OCI-LY7 (cell line): Measurements from ENCODE around the gene ECM2. TPM values are rescaled to one million over a fixed set of nuclear protein-coding genes. Genes with fewer than 3 reads are reported as not detected.

Experiments used
- BruUV-seq: library from RNA; stranded (reverse); fragments of 400-500 nt; replicated peaks from 2 replicates; lab custom pipeline; 2021; lab: Mats Ljungman, UMichigan
- CTCF ChIA-PET: fragments of 300-600 bp; sonication (Branson Sonifier 250); formaldehyde crosslinking; loops from one replicate; lab custom pipeline; 2022; ENCODE audit warnings: antibody characterized with exemption; ENCODE audit not compliant: unreplicated experiment; lab: Charles Lee
- POLR2A ChIA-PET: fragments of 300-600 bp; sonication (Branson Sonifier 250); formaldehyde crosslinking; loops from one replicate; lab custom pipeline; 2022; ENCODE audit warnings: antibody characterized with exemption; lab: Charles Lee
- DNase-seq: peaks from one replicate; pipeline ENCODE4 v3.0.0-alpha.2; 2015; ENCODE audit warnings: low spot score
- H2AFZ ChIP-seq: fragments of 200-600 bp; sonication (generic), shearing (Covaris generic); 2 replicates; pipeline ENCODE4 v1.6.1; 2014; ENCODE audit warnings: mild to moderate bottlenecking, antibody characterized with exemption, low read length, moderate library complexity
- H3K27ac ChIP-seq: fragments of 200-600 bp; sonication (generic); 2 replicates; pipeline ENCODE4 v1.5.1; 2014; ENCODE audit warnings: mixed run types, low read depth, mild to moderate bottlenecking, moderate library complexity, low read length, inconsistent platforms; ENCODE audit not compliant: poor library complexity, severe bottlenecking
- H3K36me3 ChIP-seq: fragments of 200-600 bp; sonication (generic); 2 replicates; pipeline ENCODE4 v1.6.1; 2014; ENCODE audit warnings: mild to moderate bottlenecking, antibody characterized with exemption, low read length, moderate library complexity, mixed read lengths; ENCODE audit not compliant: insufficient read depth
- H3K4me1 ChIP-seq: fragments of 200-600 bp; sonication (generic); 2 replicates; pipeline ENCODE4 v1.5.1; 2014; ENCODE audit warnings: mild to moderate bottlenecking, low read length; ENCODE audit not compliant: insufficient read depth, poor library complexity, severe bottlenecking
- H3K4me2 ChIP-seq: fragments of 200-600 bp; sonication (generic); 2 replicates; pipeline ENCODE4 v1.6.1; 2014; ENCODE audit warnings: mild to moderate bottlenecking, low read length
- H3K4me3 ChIP-seq: fragments of 200-600 bp; sonication (generic); 2 replicates; pipeline ENCODE4 v1.5.1; 2014; ENCODE audit warnings: mild to moderate bottlenecking, low read depth, low read length; ENCODE audit not compliant: poor library complexity, severe bottlenecking
- H3K79me2 ChIP-seq: fragments of 200-600 bp; sonication (generic); 2 replicates; pipeline ENCODE4 v1.6.1; 2016; ENCODE audit warnings: low read depth, mild to moderate bottlenecking, low read length, moderate library complexity, mixed read lengths; ENCODE audit not compliant: insufficient read depth
- H3K9me2 ChIP-seq: fragments of 200-600 bp; sonication (generic); 2 replicates; pipeline ENCODE4 v1.6.1; 2016; ENCODE audit warnings: mild to moderate bottlenecking, low read length, mixed read lengths; ENCODE audit not compliant: insufficient read depth
- H3K9me3 ChIP-seq: fragments of 200-600 bp; sonication (generic); 2 replicates; pipeline ENCODE4 v1.6.1; 2014; ENCODE audit warnings: mild to moderate bottlenecking, mixed run types, low read length, mixed read lengths
- H4K20me1 ChIP-seq: fragments of 200-600 bp; sonication (generic); 2 replicates; pipeline ENCODE4 v1.6.1; 2014; ENCODE audit warnings: mild to moderate bottlenecking, antibody characterized with exemption, low read length, moderate library complexity, mixed read lengths; ENCODE audit not compliant: insufficient read depth
- CTCF ChIP-seq: fragments of 200-600 bp; sonication (generic); conservative IDR thresholded peaks from 2 replicates; pipeline ENCODE4 v1.5.1; 2014; ENCODE audit warnings: mild to moderate bottlenecking, antibody characterized with exemption, low read length, moderate library complexity, mixed read lengths
- EZH2phosphoT487 ChIP-seq: fragments of 200-600 bp; sonication (generic); IDR thresholded peaks from 2 replicates; pipeline ENCODE4 v1.6.1; 2018; ENCODE audit warnings: low read depth, borderline replicate concordance, mild to moderate bottlenecking, mixed run types, antibody characterized with exemption, low read length, moderate library complexity, mixed read lengths
- intact Hi-C: fragments of 100-400 bp; cut with micrococcal nuclease; formaldehyde crosslinking; loops from one replicate; pipeline ENCODE4 v1.10.0; 2022; ENCODE audit not compliant: unreplicated experiment
- total RNA-seq, 2 experiments: library from RNA; depleted of rRNA in 1 of 2; stranded (reverse); fragments of >200 nt in 1 of 2; shearing (Covaris generic) in 1 of 2; gene quantifications; 2 replicates each; pipeline ENCODE4 v1.2.3, GENCODE V29; 2014 to 2022

Gene ECM2
- total RNA-seq, 2 experiments from 2014 or later: not detected

- no TSS peak for BruUV-seq
- no peak for DNase-seq
Observed at GRCh38 chr9:92492781-92493401, 42.9 kb downstream of the ECM2 start.

GRCh38 chr9:92488681-92489550, 46.9 kb downstream of the ECM2 start:
- POLR2A ChIA-PET: no interaction called here
- no peaks in the 10 kb centered on the region for H3K9me2 ChIP-seq
- H3K4me1 ChIP-seq: no peaks in the 10 kb centered on the region
- no peak overlapping the region for H3K27ac ChIP-seq
- CTCF ChIA-PET: no interaction called here
- intact Hi-C loops: no loop called here
- TF ChIP-seq CTCF: no peak
- TF ChIP-seq EZH2phosphoT487: no peak
- no TSS peak for BruUV-seq
- no peak overlapping the region for H3K4me2 ChIP-seq
- H2AFZ ChIP-seq: no peak overlapping the region
- no peak for DNase-seq
- H4K20me1 ChIP-seq: no peaks in the 10 kb centered on the region
- no peaks in the 10 kb centered on the region for H3K36me3 ChIP-seq
- H3K4me3 ChIP-seq: no peak overlapping the region
- no peaks in the 10 kb centered on the region for H3K79me2 ChIP-seq
- no peaks in the 10 kb centered on the region for H3K9me3 ChIP-seq

More at GRCh38 chr9:92492781-92493401, 42.9 kb downstream of the ECM2 start:
- POLR2A ChIA-PET: interaction anchor here (0.6 to 1.1 kb wide), 2 partner anchors 50 to 1066 kb away, joined by 3 to 4 read pairs; no protein-coding TSS in a partner anchor
- no peaks in the 10 kb centered on the region for H3K36me3 ChIP-seq
- intact Hi-C loops: no loop called here
- no peak overlapping the region for H3K27ac ChIP-seq
- TF ChIP-seq EZH2phosphoT487 (no peak), CTCF (no peak)
- H3K4me3 ChIP-seq: no peak overlapping the region
- no peak overlapping the region for H3K4me2 ChIP-seq
- CTCF ChIA-PET: no interaction called here
- no peaks in the 10 kb centered on the region for H3K9me3 ChIP-seq
- no peaks in the 10 kb centered on the region for H3K4me1 ChIP-seq
- H3K79me2 ChIP-seq: no peaks in the 10 kb centered on the region
- no peak overlapping the region for H2AFZ ChIP-seq
- H4K20me1 ChIP-seq: no peaks in the 10 kb centered on the region
- no peaks in the 10 kb centered on the region for H3K9me2 ChIP-seq
